Forelimb muscle (tissue), 1 donor: ENCODE data around the gene IQCH. TPM values are rescaled to one million over a fixed set of nuclear protein-coding genes. Genes with fewer than 3 reads are reported as not detected.
"Not testable (repeated sequence)": the region's sequence is repeated elsewhere in the genome, so short reads cannot be mapped to it uniquely, and the experiment has no call there.

Experiments
- DNase-seq: peaks from one replicate; pipeline ENCODE4 v3.0.0-alpha.2; 2013; ENCODE audit warnings: low read depth
- polyA plus RNA-seq: library from polyadenylated mRNA; unstranded; fragments of 120-200 nt; gene quantifications from one replicate; pipeline ENCODE4 v1.2.1, GENCODE V29; 2013; ENCODE audit not compliant: insufficient read length

Gene IQCH
- polyA plus RNA-seq, 1 donor = 0.94 TPM

DNA sequence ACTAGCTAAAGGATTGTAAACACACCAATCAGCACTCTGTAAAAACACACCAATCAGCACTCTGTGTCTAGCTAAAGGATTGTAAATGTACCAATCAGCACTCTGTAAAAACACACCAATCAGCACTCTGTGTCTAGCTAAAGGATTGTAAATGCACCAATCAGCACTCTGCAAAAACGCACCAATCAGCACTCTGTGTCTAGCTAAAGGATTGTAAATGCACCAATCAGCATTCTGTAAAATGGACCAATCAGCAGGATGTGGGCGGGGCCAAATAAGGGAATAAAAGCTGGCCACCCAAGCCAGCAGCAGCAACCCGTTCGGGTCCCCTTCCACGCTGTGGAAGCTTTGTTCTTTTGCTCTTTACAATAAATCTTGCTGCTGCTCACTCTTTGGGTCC, 8.0 kb upstream of the IQCH start:
- not testable (repeated sequence) for DNase-seq

DNA sequence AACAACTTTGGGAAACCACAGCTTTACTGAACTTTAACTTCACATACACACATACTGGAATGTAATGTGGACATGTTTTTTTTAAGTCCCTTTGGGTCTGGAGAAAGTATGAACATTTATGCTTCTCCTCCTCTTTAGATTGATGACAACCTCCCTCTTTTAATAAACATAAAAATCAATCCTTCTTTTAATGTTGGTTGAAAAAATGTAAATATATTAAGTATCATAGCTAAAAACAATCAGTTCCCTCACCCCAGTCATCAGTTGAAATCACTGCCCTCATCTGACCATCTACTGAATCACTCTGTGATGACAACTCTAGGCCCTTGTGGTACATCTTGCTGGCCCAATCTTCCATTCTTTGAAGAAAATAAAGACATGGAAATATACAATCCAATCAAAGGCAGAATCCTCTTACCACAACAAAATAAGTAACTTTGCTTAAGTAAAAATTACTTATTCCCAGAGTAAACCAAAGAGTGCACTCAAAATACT, 6.5 kb upstream of the IQCH start:
- DNase-seq = no peak

DNA sequence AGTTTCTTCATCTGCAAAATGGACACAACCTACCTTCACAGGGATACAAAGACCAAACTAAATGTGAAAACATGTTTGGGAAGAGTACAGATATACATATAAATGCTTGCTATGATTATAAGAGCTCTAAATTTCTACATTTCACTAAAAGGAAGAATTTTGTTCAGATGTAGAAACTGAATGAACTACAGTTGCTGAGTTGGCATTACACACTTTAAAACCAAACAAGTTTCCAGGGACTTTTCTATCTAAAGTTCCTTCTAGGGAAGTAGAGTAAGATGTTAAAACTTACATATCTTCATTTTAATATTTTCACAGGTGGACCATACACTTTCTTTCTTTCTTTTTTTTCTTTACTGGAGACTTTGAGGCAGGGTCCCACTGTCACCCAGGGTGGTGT, 4.8 kb upstream of the IQCH start:
- no peak for DNase-seq

DNA sequence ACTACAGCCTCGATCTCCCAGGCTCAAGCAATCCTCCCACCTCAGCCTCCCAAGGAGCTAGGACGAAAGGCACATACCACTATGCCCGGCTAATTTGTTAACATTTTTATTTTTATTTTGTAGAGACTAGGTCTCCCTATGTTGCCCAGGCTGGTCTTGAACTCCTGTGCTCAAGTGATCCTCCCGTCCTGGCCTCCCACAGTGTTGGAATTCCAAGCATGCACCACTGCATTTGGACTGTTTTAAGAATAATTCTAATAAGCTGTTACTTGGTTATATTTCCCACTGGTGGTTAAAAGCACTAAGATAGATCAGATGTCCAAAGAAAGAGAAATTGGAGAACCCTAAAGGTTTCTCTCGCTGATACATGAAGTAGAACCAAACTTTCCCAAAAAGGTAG, 3.3 kb upstream of the IQCH start:
- DNase-seq = no peak

DNA sequence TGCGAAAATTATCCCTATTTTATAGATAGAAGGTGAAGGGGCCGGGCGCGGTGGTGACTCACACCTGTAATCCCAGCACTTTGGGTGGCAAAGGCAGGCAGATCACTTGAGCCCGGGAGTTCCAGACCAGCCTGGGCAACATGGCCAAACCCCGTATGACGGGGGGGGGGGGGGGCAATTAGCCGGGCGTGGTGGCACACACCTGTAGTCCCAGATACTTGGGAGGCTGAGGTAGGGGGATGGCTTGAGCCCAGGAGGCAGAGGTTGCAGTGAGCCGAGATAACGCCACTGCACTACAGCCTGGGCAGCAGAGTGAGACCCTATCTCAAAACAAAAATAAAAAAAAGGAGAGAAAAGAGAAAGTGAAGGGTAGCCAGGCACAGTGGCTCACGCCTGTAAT, 1.5 kb upstream of the IQCH start:
- no peak for DNase-seq

DNA sequence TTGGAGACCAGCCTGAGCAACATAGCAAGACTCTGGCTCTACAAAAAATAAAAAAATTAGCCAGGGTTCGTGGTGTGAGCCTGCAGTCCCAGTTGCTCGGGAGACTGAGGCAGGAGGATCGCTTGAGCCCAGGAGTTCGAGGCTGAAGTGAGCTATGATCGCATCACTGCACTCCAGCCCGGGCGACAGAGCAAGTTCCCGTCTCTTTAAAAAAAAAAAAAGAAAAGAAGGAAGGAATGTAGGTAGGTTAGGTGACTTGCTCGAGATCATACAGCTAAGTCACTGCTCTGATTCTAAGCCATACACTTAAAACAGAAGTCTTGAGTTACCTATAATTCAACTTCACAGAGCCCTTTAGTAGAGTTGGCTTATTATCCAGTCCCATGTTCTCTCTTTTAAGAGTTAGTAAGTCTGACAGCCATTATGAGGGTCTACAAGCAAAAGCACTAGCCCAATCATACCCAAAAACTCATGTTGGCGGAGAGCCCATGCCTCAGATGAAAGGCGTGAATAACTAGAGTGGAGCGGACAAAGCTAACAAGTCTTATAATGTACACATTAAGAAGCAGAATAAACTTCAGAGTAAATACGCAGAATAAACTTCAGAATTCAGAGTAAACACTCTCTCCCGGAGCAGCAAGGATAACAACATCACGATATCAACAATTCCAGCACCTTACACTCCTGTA, 893 bp upstream of the IQCH start:
- no peak for DNase-seq

DNA sequence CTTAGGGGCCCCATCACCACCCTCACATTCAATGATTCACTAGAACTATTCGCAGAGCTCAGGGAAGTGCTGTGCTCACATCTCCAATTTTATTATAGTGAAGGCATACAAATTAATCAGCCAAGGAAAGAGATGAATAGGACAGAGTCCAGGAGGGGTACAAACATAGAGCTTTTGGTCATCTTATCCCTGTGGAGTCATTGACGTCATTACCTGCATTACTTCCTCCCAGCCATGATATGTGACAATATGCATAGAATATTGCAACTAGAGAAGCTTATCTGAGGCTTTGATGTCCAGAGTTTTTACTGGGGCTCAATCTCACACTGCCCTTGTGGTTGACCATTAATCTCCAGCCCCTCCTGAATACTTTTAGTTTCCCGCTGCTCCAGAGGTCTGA, 1.5 kb downstream of the IQCH start:
- DNase-seq = no peak

DNA sequence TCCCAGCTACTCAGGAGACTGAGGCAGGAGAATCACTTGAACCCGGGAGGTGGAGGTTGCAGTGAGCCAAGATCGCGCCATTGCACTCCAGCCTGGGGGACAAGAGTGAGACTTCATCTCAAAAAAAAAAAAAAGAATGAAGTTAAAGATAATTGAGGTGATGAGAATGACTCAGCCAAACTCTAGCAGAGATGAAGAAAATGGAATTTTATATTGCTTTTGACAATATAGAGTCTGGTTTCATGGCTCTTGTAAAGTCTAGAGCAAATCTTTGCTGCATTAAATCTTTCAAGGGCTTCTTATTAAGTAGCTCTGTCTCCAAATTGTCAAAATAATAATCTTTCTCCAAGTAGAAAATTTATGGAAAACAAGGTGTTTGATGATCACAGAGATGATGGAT, 3.8 kb downstream of the IQCH start:
- not testable (repeated sequence) for DNase-seq

DNA sequence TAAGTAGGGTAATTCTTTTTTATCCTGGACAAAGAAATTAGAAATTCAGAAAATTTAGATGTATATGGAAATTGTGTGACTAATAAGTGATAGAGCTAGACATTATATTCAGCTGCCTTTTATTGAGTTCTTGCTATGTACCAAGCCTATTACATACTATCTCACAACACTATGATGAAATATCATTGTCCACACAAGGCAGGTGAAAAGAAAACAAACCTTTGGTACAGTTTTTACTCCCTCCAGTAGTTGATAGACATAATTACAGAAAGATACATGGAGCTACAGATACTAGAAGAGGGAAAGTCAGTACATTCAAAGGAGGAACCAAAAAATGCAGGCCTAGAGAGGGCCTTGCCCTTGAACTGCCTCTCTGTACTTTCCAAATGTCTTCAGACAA, 4.8 kb downstream of the IQCH start:
- DNase-seq = no peak

DNA sequence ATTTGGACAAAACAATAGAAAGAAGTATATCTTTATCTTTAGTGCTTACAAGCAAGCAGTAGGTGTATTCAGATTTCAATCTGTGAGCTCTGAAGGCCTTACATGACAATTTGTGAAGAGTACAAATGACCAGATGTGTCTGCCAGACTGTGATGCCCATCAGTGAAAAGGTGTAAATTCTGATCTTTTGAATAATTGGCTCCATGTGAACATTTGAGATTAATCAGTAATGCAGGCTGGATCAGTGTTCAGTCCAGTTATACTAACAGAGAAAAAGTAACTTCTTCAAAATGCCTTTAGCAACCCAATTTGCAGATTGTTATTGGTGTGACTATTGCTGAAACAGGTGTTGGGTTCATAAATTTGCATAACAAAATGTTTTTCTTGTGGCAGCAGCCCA, 5.2 kb downstream of the IQCH start:
- DNase-seq = no peak

DNA sequence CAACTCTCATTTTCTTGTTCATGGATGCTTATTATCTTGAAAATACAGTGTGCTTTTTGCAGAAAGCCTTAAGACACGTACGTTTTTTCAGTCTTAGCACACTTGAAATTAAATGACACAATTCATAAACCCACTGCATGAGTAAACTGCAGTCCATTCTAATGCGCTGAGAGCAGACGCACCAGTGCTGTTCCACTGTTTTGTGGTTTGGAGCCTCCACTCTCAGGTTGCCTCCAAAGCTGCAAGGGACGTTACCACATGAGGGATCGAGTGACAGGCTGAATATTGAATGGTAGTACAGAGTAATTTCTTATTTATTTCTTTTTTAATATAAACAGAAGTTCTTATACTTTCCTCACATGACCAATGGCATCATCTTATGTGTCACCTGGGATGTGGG, 12.3 kb downstream of the IQCH start:
- no peak for DNase-seq

DNA sequence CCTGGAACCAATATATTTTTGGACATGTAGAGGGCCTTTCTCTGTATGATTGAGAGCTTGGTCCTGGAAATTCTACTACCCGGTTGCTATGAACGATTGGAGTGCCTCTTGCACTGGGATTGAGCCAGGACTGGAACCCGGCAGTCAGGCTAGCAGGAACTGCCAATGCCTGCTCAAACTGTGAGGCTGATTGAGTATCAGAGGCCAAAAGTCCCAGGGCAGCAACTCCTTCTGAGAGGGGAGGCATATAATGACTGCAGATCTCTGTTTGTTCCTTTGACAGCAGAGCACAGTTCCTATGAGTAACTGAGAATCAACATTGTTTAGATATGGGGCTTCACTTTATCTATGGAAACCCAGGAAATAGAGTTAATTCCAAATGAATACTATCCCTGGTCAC, 12.9 kb downstream of the IQCH start:
- no peak for DNase-seq

DNA sequence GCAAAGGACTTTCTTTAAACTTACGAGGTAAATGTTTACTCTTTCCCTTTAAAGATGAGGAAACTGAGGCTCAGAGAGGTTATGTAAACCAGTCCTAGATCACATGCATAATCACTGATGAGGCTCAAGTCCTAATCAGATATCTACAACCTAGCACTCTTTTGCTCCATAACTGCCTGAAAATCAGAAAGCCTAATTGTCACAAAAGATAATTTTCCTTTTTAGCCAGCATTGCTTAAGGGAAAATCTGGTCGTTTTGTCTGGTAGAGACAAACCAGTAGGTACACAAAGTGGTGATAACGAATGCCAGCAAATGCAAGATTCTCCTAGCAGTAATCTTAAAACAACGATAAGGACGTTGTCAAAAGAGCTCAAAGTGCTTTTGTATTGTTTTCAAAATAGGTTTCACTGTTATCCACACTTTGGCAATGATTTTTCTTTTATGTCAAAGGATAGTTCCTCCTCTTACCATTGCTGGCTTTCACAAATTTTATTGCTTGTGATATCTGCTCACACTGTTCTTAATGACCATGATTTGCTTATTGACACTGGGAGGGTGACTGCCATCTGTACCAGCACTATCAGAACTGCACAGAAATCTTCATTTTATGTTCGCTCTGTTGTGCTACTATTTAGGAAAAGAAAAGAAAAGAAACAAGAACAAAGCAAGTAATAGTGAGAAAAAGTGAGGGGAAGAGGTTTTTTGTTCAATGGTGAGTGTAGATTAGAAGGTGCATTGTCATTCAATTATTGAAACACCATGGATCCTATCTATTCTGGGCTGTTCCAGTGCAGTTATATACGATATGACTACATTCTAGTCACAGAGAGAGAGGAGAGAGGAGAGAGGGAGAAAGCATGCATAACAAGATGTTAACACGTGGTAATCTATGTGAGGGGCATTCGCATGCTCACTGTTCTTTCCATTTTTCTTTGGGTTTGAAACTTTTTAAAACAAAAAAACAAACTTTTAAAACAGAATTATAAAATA, 13.7 kb downstream of the IQCH start:
- DNase-seq = no peak

DNA sequence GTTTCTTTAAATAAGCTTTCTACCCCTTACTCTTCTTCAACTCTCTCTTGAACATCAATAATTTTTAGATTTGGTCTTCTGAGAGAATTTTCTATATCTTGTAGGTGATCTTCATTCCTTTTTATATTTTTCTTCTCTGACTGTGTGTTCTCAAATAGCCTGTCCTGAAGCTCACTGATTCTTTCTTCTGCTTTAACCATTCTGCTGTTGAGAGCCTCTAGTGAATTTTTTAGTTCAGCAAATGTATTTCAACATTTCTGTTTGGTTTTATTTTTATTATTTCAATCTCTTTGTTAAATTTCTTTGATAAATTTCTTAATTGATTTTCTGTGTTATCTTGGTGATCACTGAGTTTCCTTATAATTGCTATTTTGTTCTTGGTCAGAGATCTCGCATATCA, 19.6 kb downstream of the IQCH start:
- DNase-seq = no peak

DNA sequence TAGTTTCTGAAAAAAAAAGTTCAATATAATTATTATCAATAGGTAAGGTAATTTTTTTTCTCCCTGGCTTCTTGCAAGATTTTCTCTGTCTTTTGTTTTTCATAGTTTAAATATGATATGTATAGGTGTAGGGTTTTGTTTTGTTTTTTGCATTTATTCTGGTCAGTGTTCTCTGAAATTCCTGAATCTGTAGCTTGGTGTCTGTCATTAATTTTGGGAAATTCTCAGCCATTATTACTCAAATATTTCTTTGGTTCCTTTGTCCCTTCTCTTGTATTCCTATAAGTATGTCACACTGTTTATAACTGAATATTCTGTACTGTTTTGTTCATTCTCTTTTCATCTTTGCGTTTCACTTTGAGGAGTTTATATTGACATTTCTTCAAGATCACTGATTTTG, 22.1 kb downstream of the IQCH start:
- no peak for DNase-seq

DNA sequence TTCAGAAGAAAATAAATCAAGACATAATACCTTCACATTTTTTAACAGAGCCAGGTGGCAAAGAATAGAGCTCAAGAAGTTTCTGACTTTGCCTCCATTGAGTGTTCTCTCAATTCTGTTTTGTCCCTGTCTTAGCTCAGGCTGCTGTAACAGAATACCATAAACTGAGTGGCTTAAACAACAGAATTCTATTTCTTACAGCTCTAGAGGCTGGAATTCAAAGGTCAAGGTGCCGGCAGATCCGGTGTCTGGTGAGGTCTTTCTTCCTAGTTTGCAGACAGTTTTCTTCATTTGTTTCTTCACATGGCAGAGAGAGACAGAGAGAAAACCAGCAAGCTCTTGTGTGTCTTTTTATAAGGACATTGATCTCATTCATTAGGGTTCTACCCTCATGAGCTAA, 25.6 kb downstream of the IQCH start:
- no peak for DNase-seq

DNA sequence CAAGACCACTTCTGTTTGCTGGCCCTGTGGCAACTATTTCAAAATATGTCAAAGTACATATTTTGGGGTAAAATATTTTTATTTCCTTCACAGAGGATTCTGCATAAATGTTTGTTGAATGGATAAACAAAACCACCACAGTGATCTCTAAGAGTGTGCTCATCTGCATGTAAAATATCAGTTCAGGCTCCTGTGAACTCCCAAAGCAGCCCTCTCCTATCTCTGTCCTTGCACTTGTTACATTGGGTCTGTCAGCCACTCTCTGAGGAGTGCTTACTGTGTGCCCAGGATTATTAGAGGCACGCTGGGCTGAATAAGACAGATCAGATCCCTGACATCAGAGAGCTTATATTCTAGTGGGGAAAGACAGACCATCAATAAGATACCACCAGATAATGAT, 27.1 kb downstream of the IQCH start:
- no peak for DNase-seq

DNA sequence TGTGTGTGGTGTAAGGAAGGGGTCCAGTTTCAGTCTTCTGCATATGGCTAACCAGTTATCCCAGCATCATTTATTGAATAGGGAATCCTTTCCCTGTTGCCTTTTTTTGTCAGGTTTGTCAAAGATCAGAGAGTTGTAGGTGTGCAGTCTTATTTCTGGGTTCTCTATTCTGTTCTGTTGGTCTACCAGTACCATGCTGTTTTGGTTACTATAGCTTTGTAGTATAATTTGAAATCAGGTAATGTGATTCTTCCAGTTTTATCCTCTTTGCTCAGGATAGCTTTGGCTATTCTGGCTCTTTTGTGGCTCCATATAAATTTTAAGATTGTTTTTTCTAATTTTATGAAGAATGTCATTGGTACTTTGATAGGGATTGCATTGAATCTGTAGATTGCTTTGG, 31.0 kb downstream of the IQCH start:
- DNase-seq = not testable (repeated sequence)

DNA sequence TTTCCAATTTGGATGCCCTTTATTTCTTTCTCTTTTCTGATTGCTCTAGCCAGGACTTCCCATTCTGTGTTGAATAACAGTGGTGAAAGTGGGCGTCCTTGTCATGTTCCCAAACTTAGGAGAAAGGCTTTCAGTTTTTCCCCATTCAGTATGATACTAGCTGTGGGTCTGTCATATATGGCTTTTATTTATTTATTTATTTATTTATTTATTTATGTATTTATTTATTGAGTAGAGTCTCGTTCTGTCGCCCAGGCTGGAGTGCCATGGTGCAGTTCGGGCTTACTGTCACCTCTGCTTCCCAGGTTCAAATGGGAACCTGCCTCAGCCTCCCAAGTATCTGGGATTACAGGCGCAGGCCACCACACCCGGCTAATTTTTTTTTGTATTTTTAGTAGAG, 31.8 kb downstream of the IQCH start:
- not testable (repeated sequence) for DNase-seq

DNA sequence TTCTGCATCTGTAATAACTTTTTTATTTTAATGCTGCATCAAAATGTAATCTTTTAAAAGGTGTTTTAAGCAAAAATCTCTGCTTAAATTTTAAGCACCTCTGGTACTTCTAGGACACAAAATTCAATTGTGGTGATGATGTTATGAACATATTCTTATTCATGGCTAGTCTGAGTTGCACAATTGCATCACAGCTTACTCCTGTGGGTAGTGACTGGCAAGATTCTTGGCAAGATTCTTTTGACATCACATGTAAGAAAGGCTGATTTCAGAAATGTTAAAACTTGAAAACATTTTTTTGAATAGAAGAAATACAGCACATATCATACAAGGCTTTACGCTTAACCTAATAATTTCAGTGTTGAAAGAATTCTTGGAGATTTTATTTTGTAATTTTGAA, 35.7 kb downstream of the IQCH start:
- DNase-seq = no peak

DNA sequence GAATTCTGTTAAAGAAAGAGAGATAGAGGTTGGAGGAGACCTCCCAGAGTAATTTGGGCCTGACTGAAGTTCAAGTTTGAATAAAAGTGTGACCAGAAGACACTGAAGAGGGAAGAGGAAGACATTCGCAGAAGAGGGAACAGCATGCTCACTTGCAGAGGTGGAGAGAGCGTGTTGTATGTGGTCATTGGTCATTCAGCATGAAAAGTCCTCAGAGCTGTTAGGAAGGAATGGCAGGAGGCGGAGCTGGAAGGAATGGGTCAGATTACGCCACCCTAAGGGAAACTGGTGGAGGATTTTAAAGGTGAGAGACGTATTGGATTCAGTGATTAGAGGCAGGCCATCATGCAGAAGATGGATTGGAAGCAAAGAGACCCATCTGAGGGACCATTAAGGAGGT, 41.6 kb downstream of the IQCH start:
- DNase-seq = no peak

DNA sequence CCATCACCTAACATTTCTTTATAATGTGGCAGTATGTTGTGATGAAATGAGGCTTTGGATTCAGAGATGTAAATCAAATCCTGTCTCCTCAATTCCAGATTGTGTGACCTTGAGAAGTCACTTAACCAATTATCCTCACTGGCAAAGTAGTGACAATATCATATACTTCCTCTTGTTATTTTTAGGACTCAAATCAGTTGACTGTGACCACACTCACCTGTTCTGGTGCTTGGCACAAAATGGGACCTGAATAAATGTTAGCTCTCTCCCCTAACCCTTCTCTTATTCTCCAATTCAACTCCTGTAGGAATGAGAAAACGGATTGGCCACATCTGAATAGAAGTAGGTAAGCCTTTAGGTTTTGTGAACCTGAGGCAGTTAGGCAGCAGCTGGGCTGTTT, 42.1 kb downstream of the IQCH start:
- no peak for DNase-seq
